ENCODE results near the gene BCAS3.

DNA sequence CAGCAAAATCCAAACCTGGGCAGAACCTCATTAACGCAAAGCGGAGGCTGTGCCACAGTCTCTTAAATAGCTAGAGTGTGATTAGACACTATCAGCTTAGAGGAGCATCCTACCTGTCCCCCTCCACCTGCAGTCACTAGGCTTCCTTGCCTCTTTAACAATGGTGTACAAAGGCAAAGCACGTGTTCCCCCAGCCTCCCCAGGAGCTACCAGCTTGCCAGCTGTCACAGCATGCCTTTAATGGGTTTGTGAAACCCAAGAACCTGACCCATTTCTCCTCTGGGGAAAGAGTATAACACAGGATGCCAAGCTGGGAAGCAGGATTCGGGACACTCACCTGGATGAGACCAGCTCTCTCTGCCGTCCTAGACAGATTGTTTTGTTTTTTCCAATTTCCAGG, 684.7 kb downstream of the BCAS3 start:
- TF ChIP-seq, protein P1, sequence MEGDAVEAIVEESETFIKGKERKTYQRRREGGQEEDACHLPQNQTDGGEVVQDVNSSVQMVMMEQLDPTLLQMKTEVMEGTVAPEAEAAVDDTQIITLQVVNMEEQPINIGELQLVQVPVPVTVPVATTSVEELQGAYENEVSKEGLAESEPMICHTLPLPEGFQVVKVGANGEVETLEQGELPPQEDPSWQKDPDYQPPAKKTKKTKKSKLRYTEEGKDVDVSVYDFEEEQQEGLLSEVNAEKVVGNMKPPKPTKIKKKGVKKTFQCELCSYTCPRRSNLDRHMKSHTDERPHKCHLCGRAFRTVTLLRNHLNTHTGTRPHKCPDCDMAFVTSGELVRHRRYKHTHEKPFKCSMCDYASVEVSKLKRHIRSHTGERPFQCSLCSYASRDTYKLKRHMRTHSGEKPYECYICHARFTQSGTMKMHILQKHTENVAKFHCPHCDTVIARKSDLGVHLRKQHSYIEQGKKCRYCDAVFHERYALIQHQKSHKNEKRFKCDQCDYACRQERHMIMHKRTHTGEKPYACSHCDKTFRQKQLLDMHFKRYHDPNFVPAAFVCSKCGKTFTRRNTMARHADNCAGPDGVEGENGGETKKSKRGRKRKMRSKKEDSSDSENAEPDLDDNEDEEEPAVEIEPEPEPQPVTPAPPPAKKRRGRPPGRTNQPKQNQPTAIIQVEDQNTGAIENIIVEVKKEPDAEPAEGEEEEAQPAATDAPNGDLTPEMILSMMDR (IDR thresholded peaks at IDR 0.05) = no peak
- no peak for TF ChIP-seq EZH2 (IDR thresholded peaks at IDR 0.05; ENCODE audit: borderline replicate concordance, insufficient read depth, low read depth, low read length, poor library complexity, severe bottlenecking)
